ENCODE results near the gene CLIC5.

GRCh38 chr6:45837541-45838200 lies 178.0 kb downstream of the CLIC5 start:
- TF ChIP-seq CTCF (conservative IDR thresholded peaks at IDR 0.05) (no peak), ZFX (IDR thresholded peaks at IDR 0.05) (no peak)
